H9 (cell line): ENCODE measurements around the gene PEDS1. TPM values are rescaled to one million over a fixed set of nuclear protein-coding genes. Genes with fewer than 3 reads are reported as not detected.

Experiments
- DNase-seq: peaks from one replicate; pipeline ENCODE4 v3.0.0-alpha.2; 2017
- H2AFZ ChIP-seq: one replicate; pipeline ENCODE4 v1.6.1; 2013; ENCODE audit warnings: mild to moderate bottlenecking, low read length, control low read depth, moderate library complexity
- H2AK5ac ChIP-seq: 2 replicates; pipeline ENCODE4 v1.6.1; 2013; ENCODE audit warnings: low read length, control low read depth, mixed read lengths; ENCODE audit not compliant: insufficient read length
- H2BK120ac ChIP-seq: one replicate; pipeline ENCODE4 v1.6.1; 2013; ENCODE audit warnings: low read depth, mild to moderate bottlenecking, low read length, control low read depth, inconsistent platforms; ENCODE audit not compliant: poor library complexity, severe bottlenecking
- H2BK12ac ChIP-seq: 2 replicates; pipeline ENCODE4 v1.6.1; 2013; ENCODE audit warnings: low read length, control low read depth, mixed read lengths, low read depth; ENCODE audit not compliant: insufficient read length
- H2BK15ac ChIP-seq: 2 replicates; pipeline ENCODE4 v1.6.1; 2013; ENCODE audit warnings: low read depth, low read length, control low read depth
- H2BK20ac ChIP-seq: one replicate; pipeline ENCODE4 v1.6.1; 2013; ENCODE audit warnings: low read depth, mild to moderate bottlenecking, low read length, control low read depth, inconsistent platforms; ENCODE audit not compliant: poor library complexity, severe bottlenecking
- H2BK5ac ChIP-seq: 2 replicates; pipeline ENCODE4 v1.6.1; 2013; ENCODE audit warnings: low read length, control low read depth, mixed read lengths; ENCODE audit not compliant: insufficient read length
- H3K14ac ChIP-seq: 2 replicates; pipeline ENCODE4 v1.6.1; 2013; ENCODE audit warnings: low read length, control low read depth; ENCODE audit not compliant: insufficient read depth
- H3K18ac ChIP-seq: 2 replicates; pipeline ENCODE4 v1.6.1; 2013; ENCODE audit warnings: low read depth, mild to moderate bottlenecking, mixed read lengths, low read length, control low read depth; ENCODE audit not compliant: insufficient read length
- H3K23ac ChIP-seq: 2 replicates; pipeline ENCODE4 v1.6.1; 2013; ENCODE audit warnings: low read length, control low read depth, mixed read lengths, low read depth; ENCODE audit not compliant: insufficient read length
- H3K23me2 ChIP-seq: 2 replicates; pipeline ENCODE4 v1.6.1; 2013; ENCODE audit warnings: low read depth, mild to moderate bottlenecking, mixed read lengths, low read length, control low read depth; ENCODE audit not compliant: insufficient read length, poor library complexity, severe bottlenecking
- H3K27ac ChIP-seq: 2 replicates; pipeline ENCODE4 v1.5.1; 2013; ENCODE audit warnings: low read length, control low read depth, mixed read lengths, low read depth; ENCODE audit not compliant: insufficient read length
- H3K27me3 ChIP-seq: 2 replicates; pipeline ENCODE4 v1.6.1; 2013; ENCODE audit warnings: low read length, control low read depth, inconsistent platforms; ENCODE audit not compliant: insufficient read depth
- H3K4ac ChIP-seq: 2 replicates; pipeline ENCODE4 v1.6.1; 2013; ENCODE audit warnings: low read depth, mild to moderate bottlenecking, control low read depth, inconsistent platforms, low read length, moderate library complexity
- H3K4me1 ChIP-seq: 2 replicates; pipeline ENCODE4 v1.6.1; 2013; ENCODE audit warnings: low read length, control low read depth, inconsistent platforms; ENCODE audit not compliant: insufficient read depth
- H3K4me2 ChIP-seq: 2 replicates; pipeline ENCODE4 v1.6.1; 2013; ENCODE audit warnings: low read length, control low read depth, mixed read lengths; ENCODE audit not compliant: insufficient read length, insufficient read depth
- H3K56ac ChIP-seq: 2 replicates; pipeline ENCODE4 v1.6.1; 2013; ENCODE audit warnings: low read depth, mild to moderate bottlenecking, mixed read lengths, low read length, control low read depth; ENCODE audit not compliant: insufficient read length
- H3K79me1 ChIP-seq: 2 replicates; pipeline ENCODE4 v1.6.1; 2013; ENCODE audit warnings: low read depth, mild to moderate bottlenecking, moderate library complexity, low read length, control low read depth, inconsistent platforms; ENCODE audit not compliant: insufficient read depth, poor library complexity, severe bottlenecking
- H3K79me2 ChIP-seq: 2 replicates; pipeline ENCODE4 v1.6.1; 2013; ENCODE audit warnings: low read length, control low read depth, inconsistent platforms; ENCODE audit not compliant: insufficient read depth
- H3K9ac ChIP-seq: 2 replicates; pipeline ENCODE4 v1.6.1; 2013; ENCODE audit warnings: low read length, control low read depth, mixed read lengths; ENCODE audit not compliant: insufficient read length; ENCODE audit errors: extremely low read depth
- H3K9me3 ChIP-seq: one replicate; pipeline ENCODE4 v1.6.1; 2013; ENCODE audit warnings: low read depth, low read length, inconsistent platforms; ENCODE audit not compliant: control insufficient read depth
- H3T11ph ChIP-seq: one replicate; pipeline ENCODE4 v1.6.1; 2013; ENCODE audit warnings: mild to moderate bottlenecking, low read length, control low read depth, inconsistent platforms
- H4K20me1 ChIP-seq: one replicate; pipeline ENCODE4 v1.6.1; 2013; ENCODE audit not compliant: control insufficient read depth, insufficient read length, insufficient read depth
- H4K5ac ChIP-seq: 2 replicates; pipeline ENCODE4 v1.6.1; 2013; ENCODE audit warnings: low read depth, mild to moderate bottlenecking, mixed read lengths, low read length, control low read depth; ENCODE audit not compliant: insufficient read length
- H4K8ac ChIP-seq: replicated peaks from 2 replicates; pipeline ENCODE4 v1.6.1; 2013; ENCODE audit warnings: low read length, control low read depth, mixed read lengths, low read depth; ENCODE audit not compliant: insufficient read length
- H4K91ac ChIP-seq: 2 replicates; pipeline ENCODE4 v1.6.1; 2013; ENCODE audit warnings: low read depth, mild to moderate bottlenecking, moderate library complexity, mixed read lengths, low read length, control low read depth; ENCODE audit not compliant: insufficient read length
- H3K27ac Mint-ChIP-seq, 3 experiments: 2 replicates in 2 of 3; 3 replicates in 1 of 3; pipeline ENCODE4 v1.8.0; 2020 to 2021; ENCODE audit warnings: mixed read lengths in 3 of 3, mild to moderate bottlenecking in 1 of 3, moderate library complexity in 1 of 3
- H3K27me3 Mint-ChIP-seq: 2 replicates; pipeline ENCODE4 v1.8.0; 2021; ENCODE audit warnings: low read depth, mild to moderate bottlenecking, moderate library complexity, mixed read lengths
- H3K36me3 Mint-ChIP-seq, 3 experiments: 2 replicates in 2 of 3; 3 replicates in 1 of 3; pipeline ENCODE4 v1.8.0; 2020 to 2021; ENCODE audit warnings: low read depth in 3 of 3, mixed read lengths in 3 of 3; ENCODE audit not compliant: insufficient read depth in 1 of 3
- H3K4me1 Mint-ChIP-seq, 2 experiments: 2 replicates each; pipeline ENCODE4 v1.8.0; 2020; ENCODE audit warnings: mixed read lengths in 2 of 2
- H3K4me3 Mint-ChIP-seq, 2 experiments: 2 replicates in 1 of 2; 3 replicates in 1 of 2; pipeline ENCODE4 v1.8.0; 2020 to 2021; ENCODE audit warnings: mild to moderate bottlenecking in 2 of 2, mixed read lengths in 2 of 2, moderate library complexity in 1 of 2
- H3K9me3 Mint-ChIP-seq, 2 experiments: 2 replicates in 1 of 2; 3 replicates in 1 of 2; pipeline ENCODE4 v1.8.0; 2020; ENCODE audit warnings: mild to moderate bottlenecking in 2 of 2, mixed read lengths in 2 of 2, moderate library complexity in 1 of 2
- CTCF ChIP-seq: fragments of 200-600 bp; sonication (generic); conservative IDR thresholded peaks from 3 replicates; pipeline ENCODE4 v1.8.0; 2021; ENCODE audit warnings: antibody characterized with exemption, mild to moderate bottlenecking
- WGBS: extraction: QIAGEN DNeasy Blood & Tissue Kit; methylation state at CpG from one replicate; pipeline ENCODE4 v1.1.7; 2013; ENCODE audit warnings: missing lambda C conversion rate, low lambda C conversion rate, mixed read lengths; ENCODE audit not compliant: insufficient read length; ENCODE audit errors: extremely low coverage; 5-methylcytosine and 5-hydroxymethylcytosine counted together
- total RNA-seq: library from RNA; stranded (reverse); gene quantifications from 2 replicates; pipeline ENCODE4 v1.2.1, GENCODE V29; 2021

PEDS1 gene
- total RNA-seq, 1 experiment from 2014 or later: 29.3 TPM

- Histone ChIP-seq H2BK5ac (no peak overlapping the region), H3K4me1 (peaks cover 3% of the 10 kb centered on the region; the same call in 1 of the 2 replicates), H2BK15ac (no peak overlapping the region), H2AK5ac (no peak overlapping the region), H3K79me2 (no peaks in the 10 kb centered on the region), H3K79me1 (no peaks in the 10 kb centered on the region), H3K4me2 (no peak overlapping the region), H3K27ac (no peak overlapping the region), H3K23me2 (no peaks in the 10 kb centered on the region), H2BK20ac (no peak overlapping the region), H2AFZ (no peak overlapping the region), H3K23ac (no peak overlapping the region), H3K4ac (no peak overlapping the region), H4K5ac (no peak overlapping the region), H4K8ac (no peak overlapping the region), H4K91ac (no peak overlapping the region), H3K18ac (no peak overlapping the region), H3K27me3 (no peaks in the 10 kb centered on the region), H3K56ac (no peak overlapping the region), H2BK12ac (no peak overlapping the region), H4K20me1 (no peaks in the 10 kb centered on the region), H3K9ac (no peak overlapping the region), H3T11ph (no peak overlapping the region), H3K14ac (no peak overlapping the region), H3K9me3 (no peaks in the 10 kb centered on the region), H2BK120ac (no peak overlapping the region)
- Mint-ChIP-seq H3K9me3 (peaks cover 14 to 24% of the 10 kb centered on the region in 2 experiments), H3K4me3 (no peak overlapping the region), H3K27ac (no peak overlapping the region), H3K27me3 (peaks cover under 1% of the 10 kb centered on the region; the same call in 1 of the 2 replicates), H3K36me3 (peaks cover 5 to 16% (median 7%) of the 10 kb centered on the region in 3 experiments), H3K4me1 (peaks cover 28 to 39% of the 10 kb centered on the region in 2 experiments)
- no peak for DNase-seq
- TF ChIP-seq CTCF: no peak
- no CpG with 5 or more reads among the region's 1 CpG for whole genome bisulfite sequencing
These were observed 45.2 kb upstream of the PEDS1 start for GRCh38 chr20:50198716-50199115.
